Amygdala (tissue), 56 donors: ENCODE measurements around the gene BEST1.

ENCODE experiments used
- DNase-seq, 56 donors: peaks; one replicate each; lab custom pipeline; 2025; lab: John Stamatoyannopoulos, UW

Gene BEST1

DNA sequence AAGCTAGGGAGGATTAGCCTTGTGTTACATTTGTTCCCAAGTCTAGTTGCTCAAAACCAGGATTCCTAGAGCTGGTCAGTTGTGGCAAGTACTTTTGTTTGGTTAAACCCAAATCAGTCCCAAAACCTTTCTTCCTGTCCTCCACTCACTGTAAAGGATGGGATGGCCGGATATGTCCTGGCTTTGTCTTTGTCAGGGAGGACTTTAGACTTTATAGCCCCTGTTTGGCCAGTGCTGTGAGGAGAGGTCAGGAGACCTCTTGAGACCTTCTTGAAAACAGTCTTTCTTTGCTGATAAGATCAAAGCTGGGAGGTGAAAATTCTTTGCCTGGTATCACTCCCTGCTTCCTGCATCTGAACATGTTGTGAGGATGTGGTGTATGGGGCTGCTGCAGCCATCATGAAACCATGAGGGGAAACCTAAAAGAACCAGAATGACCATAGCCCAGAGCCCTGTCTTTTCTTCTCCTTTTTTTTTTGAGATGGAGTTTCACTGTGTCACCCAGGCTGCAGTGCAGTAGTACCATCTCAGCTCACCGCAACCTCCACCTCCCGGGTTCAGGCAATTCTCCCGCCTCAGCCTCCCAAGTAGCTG, 60.9 kb downstream of the BEST1 start:
- DNase-seq = no peak

DNA sequence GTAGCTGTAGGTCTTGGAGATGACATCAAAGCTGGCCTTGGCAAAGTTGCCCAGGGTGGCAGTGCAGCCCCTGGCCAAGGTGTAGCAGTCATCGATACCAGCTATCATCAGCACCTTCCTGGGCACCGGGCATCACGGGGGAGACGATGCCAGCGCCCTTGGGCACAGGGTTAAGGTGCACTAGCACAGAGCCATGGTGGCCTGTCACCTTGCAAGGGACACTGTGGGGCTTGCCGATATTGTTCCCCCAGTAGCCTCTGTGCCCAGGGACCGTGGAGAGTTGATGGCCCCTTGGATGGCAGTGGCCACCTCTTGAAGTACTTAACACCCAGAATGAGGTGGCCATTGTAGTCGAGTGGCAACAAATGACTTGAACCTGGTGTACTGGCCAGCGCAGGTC, 61.7 kb downstream of the BEST1 start:
- no peak for DNase-seq

- no peak for DNase-seq
Observed at GRCh38 chr11:62012451-62012831, 62.3 kb downstream of the BEST1 start.

DNA sequence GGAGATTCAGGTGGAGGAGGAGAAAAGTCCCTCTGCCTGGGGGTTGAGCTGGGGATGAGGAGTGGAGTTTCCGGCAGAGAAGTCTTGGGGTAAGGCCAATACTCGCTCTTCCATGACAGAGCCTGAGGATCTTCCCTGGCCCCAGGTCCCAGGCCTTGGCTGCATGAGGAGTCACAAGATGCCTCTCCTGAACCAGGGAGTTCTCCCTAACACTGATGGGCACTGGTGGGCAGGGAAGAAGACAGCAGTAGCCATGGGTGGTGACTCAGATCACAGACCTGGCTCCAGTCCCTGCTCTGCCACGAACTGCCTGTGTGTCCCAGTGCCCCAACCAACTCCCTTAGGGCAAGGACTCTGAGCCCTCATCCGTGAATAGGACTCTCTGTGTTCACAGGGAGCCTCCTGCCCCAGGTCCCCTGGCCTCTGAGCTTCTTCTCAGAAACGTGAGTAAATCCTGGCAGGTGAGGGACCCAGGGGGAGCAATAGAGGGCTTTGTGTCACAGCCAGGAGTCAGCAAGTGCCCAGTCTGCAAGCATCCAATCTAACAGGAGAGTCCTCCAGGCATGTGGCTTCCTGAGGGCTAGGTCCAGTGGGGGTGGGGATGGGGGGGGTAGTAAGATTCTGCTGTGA, 62.8 kb downstream of the BEST1 start:
- no peak for DNase-seq
